HG03520 (cell line): ENCODE data around the gene ARSA.
"Not testable (repeated sequence)": the region's sequence is repeated elsewhere in the genome, so short reads cannot be mapped to it uniquely, and the experiment has no call there.

Source experiments
- ATAC-seq: cut with Tn5 transposase; IDR thresholded peaks from one replicate; pipeline ENCODE4 v1.9.1; 2021; ENCODE audit warnings: mild to moderate bottlenecking, moderate library complexity; ENCODE audit not compliant: unreplicated experiment

Gene ARSA

DNA sequence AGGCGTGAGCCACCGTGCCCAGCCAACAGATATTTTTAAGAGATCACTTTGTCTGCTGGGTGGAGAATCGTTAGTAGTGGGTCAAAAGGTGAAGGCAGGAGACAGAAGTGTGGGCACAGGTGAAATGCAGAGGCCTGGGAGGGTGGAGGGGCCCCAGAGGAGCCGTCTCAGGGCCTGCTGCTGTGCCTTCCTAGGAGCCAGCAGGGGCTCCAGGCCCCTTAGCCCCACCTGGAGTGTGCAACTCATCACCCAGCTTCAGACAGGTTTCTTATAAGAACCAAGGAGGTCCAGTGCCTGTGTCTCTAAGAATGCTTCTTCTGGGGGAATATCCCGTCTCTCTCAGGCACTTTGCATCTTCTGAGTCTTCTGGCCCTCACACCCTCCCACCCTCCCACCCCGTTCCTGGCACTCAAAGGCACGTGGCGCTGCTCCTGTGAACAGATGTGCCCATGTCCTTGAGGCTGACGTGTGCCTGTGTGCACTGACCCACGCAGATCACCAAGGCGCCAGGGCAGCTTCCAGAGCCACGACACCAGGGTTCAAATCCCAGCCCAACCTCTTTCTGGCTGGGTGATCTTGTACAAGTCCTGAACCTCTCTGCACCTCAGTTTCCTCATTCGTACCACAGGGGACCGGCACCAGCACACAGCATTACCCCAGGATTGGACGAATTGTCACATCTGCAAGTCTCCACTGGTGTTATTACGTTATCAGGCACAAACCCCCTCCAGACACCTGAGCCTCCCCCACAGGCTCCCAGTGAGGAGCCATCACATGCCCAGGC lies 3.4 kb downstream of the ARSA start:
- no peak for ATAC-seq

- no peak for ATAC-seq
Observed at GRCh38 chr22:50622723-50623327, 5.1 kb downstream of the ARSA start.

DNA sequence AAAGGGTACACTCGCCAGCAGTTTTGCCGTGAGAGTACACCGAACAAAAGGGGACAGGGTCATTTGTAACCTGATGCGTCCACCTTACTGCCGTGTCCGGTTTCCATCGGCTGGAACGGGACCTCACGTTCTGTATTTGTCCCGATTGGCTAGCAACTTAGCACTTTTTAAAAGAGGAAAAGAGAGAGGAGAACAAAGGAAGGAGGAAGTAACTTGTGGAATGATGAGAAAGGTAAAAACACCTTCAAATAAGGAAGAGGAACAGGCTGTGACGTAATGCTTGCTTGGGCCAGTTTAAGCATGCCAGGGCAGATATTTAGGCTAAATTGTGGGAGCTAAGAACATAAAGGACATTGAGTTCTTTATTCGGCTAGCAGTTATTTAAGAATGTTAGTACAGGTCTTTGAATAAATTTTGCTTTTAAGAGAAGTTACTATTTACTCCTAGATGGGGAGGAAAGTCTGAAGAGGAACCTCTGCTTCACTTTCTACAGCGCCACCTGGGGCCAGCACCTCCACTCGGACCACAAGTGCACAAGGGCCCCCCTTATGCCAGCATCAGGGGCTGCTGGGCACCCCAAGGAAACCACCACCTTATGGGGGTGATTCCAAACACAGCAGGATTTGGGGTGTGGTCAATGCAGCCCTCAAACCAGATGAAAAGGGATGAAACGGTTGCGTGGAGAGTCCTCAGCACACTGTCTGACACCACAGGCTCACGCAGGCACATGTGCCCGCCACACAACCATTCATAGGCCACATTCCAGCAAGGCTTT lies 5.8 kb downstream of the ARSA start:
- ATAC-seq: no peak

GRCh38 chr22:50621356-50621880 lies 6.5 kb downstream of the ARSA start:
- ATAC-seq: no peak

DNA sequence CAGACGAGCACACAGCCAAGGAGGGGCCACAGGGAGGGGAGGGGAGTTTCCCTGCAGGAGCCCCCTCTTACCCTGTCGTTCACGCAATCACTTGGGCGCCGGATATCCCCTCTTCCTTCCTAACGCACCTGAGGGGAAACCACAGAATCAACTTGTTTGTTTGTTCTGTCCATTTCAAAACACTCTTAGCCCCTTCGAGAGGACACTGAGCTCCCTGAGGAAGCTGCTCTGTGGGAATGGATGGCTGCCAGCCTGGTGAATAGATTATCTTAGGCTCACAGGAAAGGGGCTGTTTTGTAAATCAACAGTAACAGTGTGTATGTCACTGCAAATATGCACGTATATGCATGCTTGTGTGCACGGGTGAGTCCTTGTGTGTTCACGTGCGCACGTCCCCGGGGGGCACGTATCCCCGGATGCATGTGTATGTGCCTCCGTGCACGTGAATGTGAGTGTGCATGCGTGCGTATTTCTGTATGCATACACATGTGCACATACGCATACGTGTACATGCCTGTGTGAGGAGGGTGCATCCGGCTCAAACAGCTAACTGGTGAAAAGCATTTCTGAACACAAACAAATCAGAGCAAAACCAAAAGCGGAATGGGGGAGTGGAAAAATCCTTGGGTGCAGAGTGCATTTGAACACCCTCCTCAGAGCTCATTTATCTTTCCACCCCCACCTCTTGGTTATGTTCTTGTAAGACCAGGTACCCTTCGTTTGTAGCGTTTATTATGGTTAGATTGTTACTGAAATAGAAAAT lies 7.2 kb downstream of the ARSA start:
- peak; percentile 60 for ATAC-seq

DNA sequence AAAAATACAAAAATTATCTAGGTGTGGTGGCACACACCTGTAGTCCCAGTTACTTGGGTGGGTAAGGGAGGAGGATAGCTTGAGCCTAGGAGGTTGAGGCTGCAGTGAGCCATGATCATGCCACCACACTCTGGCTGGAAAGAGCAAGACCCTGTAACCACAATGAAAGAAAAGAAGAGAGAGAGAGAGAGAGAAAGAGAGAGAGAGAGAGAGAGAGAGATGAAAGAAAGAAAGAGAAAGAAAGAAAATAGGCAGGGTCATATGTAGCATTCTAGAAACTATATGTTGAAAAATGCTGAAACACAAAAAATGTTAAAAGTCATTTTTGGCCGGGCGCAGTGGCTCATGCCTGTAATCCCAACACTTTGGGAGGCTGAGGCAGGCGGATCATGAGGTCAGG lies 13.7 kb downstream of the ARSA start:
- ATAC-seq: not testable (repeated sequence)

GRCh38 chr22:50613291-50613981 lies 14.5 kb downstream of the ARSA start:
- ATAC-seq: no peak

DNA sequence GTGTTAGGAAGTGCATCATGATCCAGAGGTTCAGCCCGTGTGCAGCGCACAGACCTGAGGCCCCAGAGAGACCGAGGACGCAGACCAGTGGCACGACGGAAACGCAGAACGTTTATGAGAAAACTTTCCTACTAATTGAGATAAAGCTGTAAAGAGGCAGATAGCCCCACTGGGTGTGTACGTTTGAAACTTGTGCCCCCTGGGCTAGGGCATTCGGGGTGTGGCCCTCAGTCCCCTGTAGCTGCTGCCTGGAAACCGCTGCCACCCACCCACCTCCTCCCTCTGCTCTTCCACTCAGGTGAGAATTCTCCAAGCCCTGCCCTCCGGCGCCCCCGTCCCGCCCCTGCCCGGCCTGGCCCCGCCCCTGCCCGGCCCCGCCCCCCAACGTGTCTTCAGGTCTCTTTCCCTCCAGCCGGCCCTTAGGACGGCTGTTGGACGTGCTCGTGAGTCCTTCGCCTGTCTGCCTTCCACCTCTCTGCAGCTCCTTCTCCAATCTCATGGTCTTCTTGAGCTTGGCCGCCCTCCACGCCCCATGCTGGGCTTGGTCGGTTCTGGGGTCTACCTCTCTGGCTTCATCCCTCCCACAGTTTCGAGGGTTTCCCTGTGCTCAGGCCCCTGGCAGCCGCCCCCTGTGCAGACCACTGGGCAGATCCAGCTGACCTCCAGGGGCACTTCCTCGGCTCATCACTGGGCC lies 15.3 kb downstream of the ARSA start:
- no peak for ATAC-seq

DNA sequence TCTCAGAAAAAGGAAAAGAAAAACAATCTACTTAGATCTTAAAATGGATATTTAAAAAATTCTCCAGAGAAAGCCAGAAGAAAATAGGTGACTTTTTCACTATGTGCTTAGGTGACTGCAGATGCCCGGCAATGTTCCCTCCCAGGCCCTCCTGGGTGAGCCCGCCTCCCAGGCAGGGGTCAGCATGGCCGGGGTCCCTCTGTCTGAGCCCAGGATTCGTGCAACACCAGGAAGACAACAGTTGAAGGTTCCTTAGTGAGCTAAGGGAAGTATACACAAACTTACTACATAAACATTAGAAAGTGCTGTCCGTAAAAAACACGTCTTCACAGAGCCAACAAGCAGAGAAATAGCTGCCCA lies 15.8 kb downstream of the ARSA start:
- ATAC-seq: no peak

DNA sequence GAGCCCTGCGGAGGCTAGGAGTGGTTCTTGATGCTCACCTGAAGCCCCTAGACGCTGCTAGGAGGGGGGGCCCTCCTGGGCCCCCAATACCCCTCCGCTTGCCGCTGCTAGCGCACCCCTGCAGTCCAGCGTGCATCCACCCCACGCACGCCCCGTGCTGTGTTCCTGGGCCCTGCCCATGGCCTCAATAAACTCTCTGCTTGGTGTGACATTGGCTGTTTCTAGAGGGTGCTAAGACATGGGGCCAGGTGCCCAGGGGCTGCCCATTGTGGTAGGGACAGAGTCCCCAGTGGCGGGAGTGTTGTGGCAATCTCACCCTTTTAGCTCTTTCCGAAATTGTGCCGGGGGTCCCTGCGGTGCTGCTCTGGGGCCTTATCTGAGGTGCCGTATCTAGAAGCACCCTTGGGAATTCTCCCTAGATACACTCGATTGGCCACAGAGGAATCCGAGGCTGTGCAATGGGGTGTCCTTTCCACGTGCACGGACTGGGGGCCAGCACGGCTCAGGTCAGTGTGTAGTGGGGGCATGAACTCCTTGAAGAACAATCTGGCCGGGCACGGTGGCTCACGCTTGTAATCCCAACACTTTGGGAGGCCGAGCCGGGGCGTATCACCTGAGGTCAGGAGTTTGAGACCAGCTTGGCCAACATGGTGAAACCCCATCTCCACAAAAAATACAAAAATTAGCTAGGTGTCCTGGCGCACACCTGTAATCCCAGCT lies 16.5 kb downstream of the ARSA start:
- no peak for ATAC-seq

GRCh38 chr22:50610581-50610980 lies 17.4 kb downstream of the ARSA start:
- ATAC-seq: no peak

GRCh38 chr22:50610041-50610451 lies 17.9 kb downstream of the ARSA start:
- ATAC-seq: no peak

DNA sequence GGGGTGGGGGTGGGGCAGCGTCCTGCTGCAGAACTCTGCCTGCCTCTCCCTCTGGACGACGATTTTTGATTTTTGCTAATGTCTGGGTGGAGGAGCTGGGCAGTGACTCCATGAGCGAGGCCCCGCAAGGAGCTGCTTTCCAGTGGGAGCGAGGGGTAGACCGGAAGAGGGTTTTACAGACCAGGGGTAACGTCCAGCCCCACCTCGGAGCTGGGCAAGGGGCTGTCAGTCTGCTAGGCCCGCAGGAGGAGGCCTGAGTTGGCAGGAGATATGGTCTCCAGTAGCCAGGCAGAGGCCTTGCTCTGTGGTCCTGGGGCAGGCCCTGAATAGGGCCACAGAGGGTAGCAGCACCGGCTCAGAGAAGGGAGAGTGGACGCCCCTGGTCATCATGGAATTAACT lies 18.4 kb downstream of the ARSA start:
- ATAC-seq: no peak

GRCh38 chr22:50608996-50609395 lies 19.0 kb downstream of the ARSA start:
- no peak for ATAC-seq

DNA sequence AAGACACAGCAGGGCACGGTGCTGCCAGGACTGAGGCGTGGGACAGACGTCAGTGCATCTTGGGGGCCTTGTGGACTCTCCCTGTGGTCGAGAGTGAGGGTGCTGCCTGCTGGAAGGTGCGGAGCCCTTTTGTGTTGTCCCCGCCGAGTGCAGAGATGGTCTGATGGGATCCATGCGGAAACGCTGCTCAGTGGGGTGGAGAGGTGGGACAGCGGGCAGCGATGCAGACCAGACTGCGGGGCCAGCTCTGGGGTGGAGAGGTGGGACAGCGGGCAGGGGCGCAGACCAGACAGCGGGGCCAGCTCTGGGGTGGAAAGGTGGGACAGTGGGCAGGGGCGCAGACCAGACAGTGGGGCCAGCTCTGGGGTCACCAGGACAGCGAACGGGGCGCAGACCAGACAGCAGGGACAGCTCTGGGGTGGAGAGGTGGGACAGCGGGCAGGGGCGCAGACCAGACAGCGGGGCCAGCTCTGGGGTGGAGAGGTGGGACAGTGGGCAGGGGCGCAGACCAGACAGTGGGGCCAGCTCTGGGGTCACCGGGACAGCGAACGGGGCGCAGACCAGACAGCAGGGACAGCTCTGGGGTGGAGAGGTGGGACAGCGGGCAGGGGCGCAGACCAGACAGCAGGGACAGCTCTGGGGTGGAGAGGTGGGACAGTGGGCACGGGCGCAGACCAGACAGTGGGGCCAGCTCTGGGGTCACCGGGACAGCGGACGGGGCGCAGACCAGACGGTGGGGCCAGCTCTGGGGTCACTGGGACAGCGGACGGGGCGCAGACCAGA lies 19.7 kb downstream of the ARSA start:
- ATAC-seq: not testable (repeated sequence)

DNA sequence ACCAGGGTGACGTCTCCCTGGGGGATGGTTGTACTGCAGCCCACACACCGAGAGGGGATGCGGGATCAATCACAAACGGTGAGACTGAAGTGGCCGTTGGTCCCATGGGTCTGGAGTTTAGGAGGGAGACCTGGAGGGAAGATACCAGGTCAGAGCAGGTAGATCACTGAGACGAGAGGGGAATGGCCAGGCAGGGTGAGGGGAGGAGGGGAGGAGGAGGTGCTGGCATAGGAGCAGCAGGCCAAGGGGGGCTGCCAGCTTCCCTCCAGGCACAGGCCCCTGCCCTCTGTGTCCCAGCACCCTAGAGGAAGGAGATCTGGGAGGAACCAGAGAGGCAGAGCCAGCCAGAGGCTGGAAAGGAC lies 20.3 kb downstream of the ARSA start:
- no peak for ATAC-seq

GRCh38 chr22:50606946-50607658 lies 20.9 kb downstream of the ARSA start:
- ATAC-seq: no peak
